HG03571 (cell line): ENCODE results near the gene AP1AR.
A peak's percentile ranks its signal among the peaks of the same experiment; 100 is the strongest.

ENCODE experiments used
- ATAC-seq: cut with Tn5 transposase; IDR thresholded peaks from one replicate; pipeline ENCODE4 v1.9.1; 2021; ENCODE audit not compliant: unreplicated experiment

Gene AP1AR

GRCh38 chr4:112222219-112222955 lies 9.2 kb upstream of the AP1AR start:
- ATAC-seq: no peak

- no peak for ATAC-seq
These were observed 6.4 kb upstream of the AP1AR start for GRCh38 chr4:112225157-112225556.

DNA sequence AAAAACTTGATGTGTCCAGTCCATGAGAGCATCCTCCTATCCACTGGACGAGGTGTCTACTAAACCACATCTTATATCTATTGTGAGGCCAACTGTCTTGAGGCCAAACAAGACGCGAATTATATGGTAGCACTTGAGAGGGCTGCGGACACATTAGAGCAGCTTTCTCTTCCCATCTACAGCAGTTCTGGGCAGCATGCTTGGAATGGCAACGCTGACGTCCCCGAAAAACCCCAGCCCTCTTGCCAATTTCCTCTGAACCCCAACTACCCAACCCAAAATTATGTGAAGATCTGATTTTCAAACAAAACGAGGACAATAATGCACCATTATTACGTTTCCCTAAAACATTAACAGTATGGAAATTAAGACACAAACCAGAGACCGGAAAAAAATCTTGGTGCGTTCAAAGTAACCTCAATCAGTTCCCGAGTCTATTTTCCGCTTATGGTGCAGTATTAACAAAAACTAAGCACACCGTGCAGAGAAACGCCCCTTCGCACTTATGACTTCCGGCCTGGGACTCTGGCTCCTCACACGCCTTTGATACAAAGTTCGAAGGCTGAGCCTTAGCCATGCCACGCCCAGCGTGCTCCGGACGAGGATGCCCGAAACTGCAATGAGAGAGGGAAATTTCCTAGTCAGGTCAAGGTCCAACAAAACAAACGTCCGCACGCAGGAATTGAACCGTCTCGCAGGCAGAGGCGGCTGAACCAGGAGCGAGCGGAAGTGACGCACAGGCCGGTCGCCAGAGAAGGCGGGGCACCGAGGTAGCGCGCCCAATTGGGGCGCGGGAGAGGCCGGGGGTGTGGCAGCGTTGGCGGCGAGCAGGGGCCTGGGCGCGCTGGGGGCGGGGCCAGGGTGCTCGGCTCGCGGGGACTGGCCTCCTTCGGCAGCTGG lies 458 bp upstream of the AP1AR start:
- ATAC-seq: peak; percentile 88

- ATAC-seq: no peak
These were observed 3.5 kb downstream of the AP1AR start for GRCh38 chr4:112234952-112235609.

DNA sequence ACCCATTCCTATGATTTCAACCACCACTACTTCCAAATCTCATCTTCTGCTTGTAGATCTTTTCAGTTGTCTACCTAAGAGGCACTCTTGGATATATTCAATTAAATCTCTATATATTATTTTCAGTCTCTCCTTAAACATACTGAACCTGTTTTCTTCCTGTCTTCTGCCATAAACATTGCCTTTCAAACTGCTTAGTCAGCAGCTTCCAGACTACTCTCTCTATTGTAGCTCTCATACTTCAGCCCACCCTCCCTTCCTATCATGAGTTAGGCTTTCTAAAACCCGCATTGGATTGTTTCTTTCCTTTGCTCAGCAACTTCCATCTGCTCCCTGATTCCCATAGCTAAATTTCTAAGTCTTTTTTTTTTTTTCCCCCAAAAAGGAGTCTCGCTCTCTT lies 4.5 kb downstream of the AP1AR start:
- no peak for ATAC-seq

DNA sequence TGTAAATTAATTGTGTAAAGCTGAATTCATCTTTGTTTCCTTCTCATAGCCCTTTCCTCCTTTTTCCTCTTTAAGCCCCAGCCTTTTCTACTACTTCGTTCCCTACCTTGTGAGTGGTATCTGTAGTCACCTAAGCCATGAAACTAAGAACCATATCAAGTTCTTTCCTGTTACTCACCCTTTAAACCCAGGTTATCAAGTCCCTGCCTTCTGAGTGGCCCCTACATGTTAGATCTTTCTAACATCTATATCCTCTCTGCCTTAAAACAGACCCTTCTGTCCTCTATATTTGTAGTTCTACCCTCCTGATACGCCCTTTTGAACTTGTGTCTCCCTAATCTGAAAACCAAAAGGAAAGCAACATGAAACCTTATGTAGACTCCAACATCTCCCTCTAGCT lies 7.2 kb downstream of the AP1AR start:
- ATAC-seq: no peak

GRCh38 chr4:112245383-112245782 lies 13.8 kb downstream of the AP1AR start:
- no peak for ATAC-seq

- ATAC-seq: no peak
These were observed 15.4 kb downstream of the AP1AR start for GRCh38 chr4:112247021-112247420.

DNA sequence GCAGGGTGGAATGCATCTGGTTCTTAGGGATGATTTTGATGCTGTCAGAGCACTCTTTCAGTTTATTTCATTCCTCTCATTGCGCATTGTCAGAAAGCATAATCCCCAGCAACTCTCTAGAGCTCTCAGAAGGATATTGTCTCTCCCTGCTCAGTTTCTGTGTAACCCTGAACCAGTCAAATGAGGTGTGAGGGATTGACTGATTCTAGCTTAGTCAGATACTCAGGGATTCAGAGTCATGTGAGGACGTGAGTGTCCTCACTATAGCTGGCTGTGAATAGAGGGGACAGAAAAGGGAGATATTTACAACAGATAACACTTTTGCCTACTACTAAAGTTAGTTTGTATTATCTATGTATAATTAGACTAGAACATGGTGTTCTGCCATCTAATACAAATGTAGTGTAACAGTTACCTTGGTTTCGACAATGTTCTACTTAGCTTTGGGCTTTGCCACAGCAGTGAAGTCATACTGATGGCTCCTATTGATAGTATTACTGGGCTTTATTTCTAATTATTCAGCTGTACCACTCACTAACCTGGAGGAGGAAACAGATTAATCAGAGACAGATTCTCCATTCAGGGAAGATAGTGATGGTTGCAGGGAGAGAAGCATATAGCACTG lies 19.5 kb downstream of the AP1AR start:
- no peak for ATAC-seq

DNA sequence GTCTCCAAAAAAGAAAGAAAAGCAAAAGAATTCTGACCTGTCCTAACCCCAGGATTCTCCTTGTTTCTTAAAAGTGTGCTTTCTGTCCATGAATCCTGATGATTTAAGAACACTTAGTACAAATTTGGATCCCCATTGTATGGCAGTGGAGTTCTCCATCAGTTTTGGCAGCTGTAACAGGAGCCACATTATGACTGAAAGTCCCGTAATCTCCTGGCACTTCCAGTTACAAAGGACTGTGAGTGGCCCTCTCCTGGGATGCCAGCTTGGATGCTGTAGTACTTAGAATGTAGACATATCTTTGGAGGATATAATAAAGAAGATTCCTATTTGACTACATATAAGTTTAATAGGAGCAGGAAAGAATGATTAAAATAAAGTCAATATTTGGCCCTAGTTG lies 20.6 kb downstream of the AP1AR start:
- no peak for ATAC-seq

DNA sequence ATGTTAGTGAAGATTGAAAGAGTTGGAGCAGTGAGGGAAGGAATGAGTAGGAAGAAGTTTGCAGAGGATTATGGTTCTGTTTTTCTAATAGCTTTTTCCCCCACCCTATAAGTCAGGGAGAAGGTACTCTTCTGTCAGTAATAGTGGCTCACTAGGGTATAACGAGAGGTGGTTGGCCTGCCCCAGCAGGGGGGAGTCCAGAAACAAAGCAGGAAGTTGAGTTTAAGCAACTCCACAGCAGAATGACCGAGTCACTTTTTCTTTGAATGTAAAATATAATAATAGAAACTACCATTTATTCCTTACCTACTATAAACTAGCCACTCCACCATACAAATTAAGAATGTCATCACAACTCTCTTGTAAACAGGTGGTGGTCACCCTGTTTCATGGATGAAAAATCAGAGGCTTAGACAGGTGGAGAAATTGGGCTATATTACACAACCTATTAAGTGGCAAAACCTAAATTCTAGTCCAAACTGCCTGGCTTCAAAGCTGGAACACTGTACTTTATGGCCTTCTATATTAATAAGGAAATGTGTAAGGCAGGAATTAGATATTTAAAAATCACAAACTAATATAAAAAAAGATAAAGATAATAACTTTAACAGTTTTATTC lies 21.9 kb downstream of the AP1AR start:
- no peak for ATAC-seq

- ATAC-seq: no peak
These were observed 25.5 kb downstream of the AP1AR start for GRCh38 chr4:112257098-112257497.

DNA sequence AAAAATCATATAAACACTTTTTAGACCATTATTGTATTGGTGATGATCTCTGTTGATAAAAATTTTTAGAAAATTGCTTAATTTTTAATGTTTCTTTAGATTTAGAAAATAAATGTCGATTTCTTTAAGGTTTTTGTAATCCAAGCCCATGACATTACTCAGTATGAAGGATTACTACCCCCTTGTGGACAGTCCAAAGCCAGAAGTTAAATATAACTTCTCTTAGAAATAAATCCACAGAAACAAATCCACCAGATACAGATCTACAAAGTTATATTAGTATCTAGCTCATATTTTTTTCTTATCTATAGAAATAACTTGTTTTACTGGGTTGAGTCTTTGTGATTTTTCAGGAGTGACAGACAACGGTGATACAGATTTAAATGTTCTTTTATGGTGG lies 35.2 kb downstream of the AP1AR start:
- no peak for ATAC-seq

- ATAC-seq: no peak
These were observed 38.5 kb downstream of the AP1AR start for GRCh38 chr4:112270051-112270450.

DNA sequence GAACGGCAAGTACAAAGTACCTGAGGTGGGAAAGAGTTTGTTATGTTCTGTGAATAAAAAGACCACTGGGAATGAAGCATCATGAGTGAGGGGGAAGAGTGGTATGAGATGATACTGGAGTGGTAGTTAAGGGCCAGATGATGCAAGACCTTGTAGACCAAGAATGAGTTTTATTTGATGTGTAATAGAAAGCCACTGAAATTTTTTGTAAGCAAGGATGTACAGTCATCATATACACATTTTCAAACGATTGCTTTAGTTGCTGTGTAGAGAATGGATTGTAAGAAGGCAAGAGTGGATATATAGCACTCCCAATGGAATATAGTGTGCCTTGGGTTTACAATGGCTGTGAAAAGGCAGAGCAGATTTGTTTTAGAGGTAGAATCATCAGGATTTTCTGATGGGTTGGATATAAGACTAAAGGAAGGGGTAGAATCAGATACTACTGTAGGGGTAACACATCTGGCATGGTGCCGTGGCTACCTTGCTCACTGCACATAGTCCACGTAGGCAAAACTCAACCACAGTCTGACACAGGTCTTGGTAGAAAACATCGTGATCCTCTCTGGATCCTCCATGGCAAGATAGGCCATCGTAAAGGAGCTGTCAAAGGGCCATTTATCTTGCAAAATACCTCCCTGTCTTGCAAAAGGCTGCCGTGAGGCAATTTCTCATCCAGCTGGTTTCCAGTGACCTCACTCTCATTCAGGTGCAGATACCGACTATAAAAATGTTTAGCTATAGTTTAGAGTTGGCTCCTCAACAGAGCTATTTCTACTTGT lies 39.2 kb downstream of the AP1AR start:
- no peak for ATAC-seq

DNA sequence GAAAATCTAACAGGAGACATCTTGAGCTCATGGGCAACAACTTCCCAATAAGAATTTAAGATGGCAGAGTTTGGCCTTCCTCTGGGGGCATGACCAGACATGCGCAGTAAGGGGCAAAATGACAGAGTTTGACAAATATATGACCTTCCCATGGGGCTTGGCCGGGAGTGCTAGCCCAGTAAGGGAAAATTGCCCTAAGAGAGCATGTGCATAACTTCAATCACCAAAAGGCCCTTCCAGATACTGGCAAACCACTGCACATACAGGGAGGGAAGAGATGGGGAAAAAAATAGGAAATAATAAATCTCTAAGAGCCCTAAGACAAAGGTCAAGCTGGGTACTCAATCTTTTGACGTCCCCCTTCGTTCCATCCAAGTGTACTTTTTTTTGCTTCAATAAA lies 40.7 kb downstream of the AP1AR start:
- no peak for ATAC-seq

DNA sequence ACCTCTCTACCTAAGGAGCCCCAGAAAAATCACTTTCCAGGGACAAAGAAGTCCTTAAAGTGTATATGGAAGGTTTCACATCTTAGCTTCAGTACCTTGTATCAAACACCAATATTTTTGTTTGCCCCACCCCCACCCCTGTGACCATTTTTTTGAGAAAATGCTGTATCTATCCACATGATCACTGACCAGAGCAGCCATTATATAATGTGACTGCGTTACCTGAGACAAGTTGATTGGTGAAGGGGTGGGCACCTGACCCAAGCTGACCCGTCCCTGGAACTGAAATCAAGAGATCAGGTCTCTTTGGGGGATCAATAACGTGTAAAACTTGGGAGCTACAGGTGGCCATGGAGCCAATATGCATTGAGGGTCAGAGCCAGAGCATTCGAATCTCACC lies 43.4 kb downstream of the AP1AR start:
- ATAC-seq: no peak

GRCh38 chr4:112276113-112276512 lies 44.5 kb downstream of the AP1AR start:
- no peak for ATAC-seq

GRCh38 chr4:112277220-112277619 lies 45.6 kb downstream of the AP1AR start:
- no peak for ATAC-seq
